NK-92 treated with Interleukin-12 subunit alpha and Interleukin-12 subunit beta, amount 100 ng/mL, for 24 hours (cell line): ENCODE measurements around the gene SLC25A18.

Source experiments
- DNase-seq: peaks from one replicate; lab custom pipeline; 2025; lab: John Stamatoyannopoulos, UW

Gene SLC25A18

GRCh38 chr22:17570851-17571631 lies 7.7 kb downstream of the SLC25A18 start:
- DNase-seq = no peak

GRCh38 chr22:17575151-17575550 lies 11.9 kb downstream of the SLC25A18 start:
- DNase-seq = no peak

- no peak for DNase-seq
Observed at GRCh38 chr22:17575681-17576080, 12.4 kb downstream of the SLC25A18 start.

- DNase-seq = no peak
Observed at GRCh38 chr22:17576470-17576869, 13.2 kb downstream of the SLC25A18 start.

GRCh38 chr22:17578136-17578754 lies 14.9 kb downstream of the SLC25A18 start:
- DNase-seq = no peak

- no peak for DNase-seq
Observed at GRCh38 chr22:17579535-17579981, 16.3 kb downstream of the SLC25A18 start.

GRCh38 chr22:17580441-17581031 lies 17.2 kb downstream of the SLC25A18 start:
- no peak for DNase-seq

- DNase-seq = no peak
Observed at GRCh38 chr22:17581056-17581455, 17.8 kb downstream of the SLC25A18 start.

GRCh38 chr22:17581631-17582030 lies 18.3 kb downstream of the SLC25A18 start:
- DNase-seq = no peak

- DNase-seq = no peak
Observed at GRCh38 chr22:17583151-17583550, 19.9 kb downstream of the SLC25A18 start.

- DNase-seq = no peak
Observed at GRCh38 chr22:17586831-17587440, 23.6 kb downstream of the SLC25A18 start.

GRCh38 chr22:17587629-17588028 lies 24.3 kb downstream of the SLC25A18 start:
- DNase-seq = no peak

GRCh38 chr22:17588606-17589005 lies 25.3 kb downstream of the SLC25A18 start:
- no peak for DNase-seq

- no peak for DNase-seq
Observed at GRCh38 chr22:17589810-17590375, 26.6 kb downstream of the SLC25A18 start.

- no peak for DNase-seq
Observed at GRCh38 chr22:17590586-17590985, 27.3 kb downstream of the SLC25A18 start.

GRCh38 chr22:17592201-17592600 lies 28.9 kb downstream of the SLC25A18 start:
- no peak for DNase-seq

- DNase-seq = no peak
Observed at GRCh38 chr22:17596226-17596625, 32.9 kb downstream of the SLC25A18 start.

GRCh38 chr22:17597217-17597616 lies 33.9 kb downstream of the SLC25A18 start:
- DNase-seq = no peak

GRCh38 chr22:17598318-17598717 lies 35.0 kb downstream of the SLC25A18 start:
- DNase-seq = no peak

GRCh38 chr22:17601031-17601430 lies 37.7 kb downstream of the SLC25A18 start:
- DNase-seq = no peak

- no peak for DNase-seq
Observed at GRCh38 chr22:17603668-17604067, 40.4 kb downstream of the SLC25A18 start.

GRCh38 chr22:17606496-17606895 lies 43.2 kb downstream of the SLC25A18 start:
- DNase-seq = no peak
